NCI-H187 (cell line): ENCODE data around the gene EVI5.
A peak's percentile ranks its signal among the peaks of the same experiment; 100 is the strongest.
"Not testable (repeated sequence)": the region's sequence is repeated elsewhere in the genome, so short reads cannot be mapped to it uniquely, and the experiment has no call there.

Experiments used
- DNase-seq, 2 experiments: peaks; one replicate each; lab custom pipeline; 2025; lab: John Stamatoyannopoulos, UW

EVI5 gene

GRCh38 chr1:92747735-92748134 lies 37.2 kb downstream of the EVI5 start:
- DNase-seq = no peak

GRCh38 chr1:92746255-92746654 lies 38.7 kb downstream of the EVI5 start:
- not testable (repeated sequence) for DNase-seq

GRCh38 chr1:92743221-92743620 lies 41.7 kb downstream of the EVI5 start:
- no peak for DNase-seq

GRCh38 chr1:92739669-92740524 lies 45.0 kb downstream of the EVI5 start:
- DNase-seq = peak in 1 of 2 experiments; percentile 41

GRCh38 chr1:92736395-92736794 lies 48.5 kb downstream of the EVI5 start:
- DNase-seq = no peak

- DNase-seq = no peak
Observed at GRCh38 chr1:92730476-92730875, 54.4 kb downstream of the EVI5 start.

- no peak for DNase-seq
Observed at GRCh38 chr1:92728697-92729096, 56.2 kb downstream of the EVI5 start.

- not testable (repeated sequence) for DNase-seq
Observed at GRCh38 chr1:92723713-92724112, 61.2 kb downstream of the EVI5 start.

- no peak for DNase-seq
Observed at GRCh38 chr1:92721886-92722285, 63.0 kb downstream of the EVI5 start.

- DNase-seq = not testable (repeated sequence)
Observed at GRCh38 chr1:92721157-92721556, 63.8 kb downstream of the EVI5 start.

- not testable (repeated sequence) for DNase-seq
Observed at GRCh38 chr1:92715476-92715951, 69.4 kb downstream of the EVI5 start.

GRCh38 chr1:92713939-92714338 lies 71.0 kb downstream of the EVI5 start:
- DNase-seq = no peak

- no peak for DNase-seq
Observed at GRCh38 chr1:92711473-92712165, 73.3 kb downstream of the EVI5 start.

- DNase-seq = no peak
Observed at GRCh38 chr1:92709738-92710137, 75.2 kb downstream of the EVI5 start.

GRCh38 chr1:92708368-92708950 lies 76.4 kb downstream of the EVI5 start:
- DNase-seq = no peak

- no peak for DNase-seq
Observed at GRCh38 chr1:92707709-92708108, 77.2 kb downstream of the EVI5 start.

- no peak for DNase-seq
Observed at GRCh38 chr1:92707292-92707691, 77.6 kb downstream of the EVI5 start.

GRCh38 chr1:92705446-92705845 lies 79.5 kb downstream of the EVI5 start:
- no peak for DNase-seq

- no peak for DNase-seq
Observed at GRCh38 chr1:92701147-92701546, 83.8 kb downstream of the EVI5 start.

GRCh38 chr1:92698932-92699331 lies 86.0 kb downstream of the EVI5 start:
- no peak for DNase-seq

GRCh38 chr1:92695104-92695503 lies 89.8 kb downstream of the EVI5 start:
- no peak for DNase-seq

GRCh38 chr1:92691925-92692324 lies 93.0 kb downstream of the EVI5 start:
- DNase-seq = no peak
